Medulla oblongata (tissue), 1 donor: ENCODE results near the gene TBL1X.
A peak's percentile ranks its signal among the peaks of the same experiment; 100 is the strongest.
"Not testable (repeated sequence)": the region's sequence is repeated elsewhere in the genome, so short reads cannot be mapped to it uniquely, and the experiment has no call there.

ENCODE experiments used
- DNase-seq: peaks from one replicate; pipeline ENCODE4 v3.0.0-alpha.2; 2015; ENCODE audit errors: extremely low spot score

TBL1X gene

DNA sequence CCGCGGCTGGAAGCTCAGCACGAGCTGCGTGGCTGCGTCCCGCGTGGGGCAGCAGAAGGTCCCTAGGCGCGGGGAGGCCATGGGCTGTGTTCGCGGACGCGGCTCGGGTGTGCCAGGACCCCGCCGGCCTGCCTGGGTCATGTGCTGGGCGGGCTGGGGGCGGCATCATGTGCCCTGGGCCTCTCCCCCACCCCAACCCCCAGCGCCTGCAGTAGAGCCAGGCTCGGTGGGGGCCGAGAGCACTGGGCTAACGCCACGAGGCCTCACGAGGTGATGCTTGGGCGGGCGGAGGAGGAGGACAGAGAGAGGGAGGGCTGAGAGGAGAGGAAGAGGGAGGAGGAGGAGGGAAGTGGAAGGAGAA, 300.9 kb downstream of the TBL1X start, which contains the start of gene GPR143:
TSS of gene GPR143 (minus strand) at position 111 of the 361 bp plus-strand sequence. CDS start at position 81, 30 bp downstream.
- peak; percentile 6 for DNase-seq

DNA sequence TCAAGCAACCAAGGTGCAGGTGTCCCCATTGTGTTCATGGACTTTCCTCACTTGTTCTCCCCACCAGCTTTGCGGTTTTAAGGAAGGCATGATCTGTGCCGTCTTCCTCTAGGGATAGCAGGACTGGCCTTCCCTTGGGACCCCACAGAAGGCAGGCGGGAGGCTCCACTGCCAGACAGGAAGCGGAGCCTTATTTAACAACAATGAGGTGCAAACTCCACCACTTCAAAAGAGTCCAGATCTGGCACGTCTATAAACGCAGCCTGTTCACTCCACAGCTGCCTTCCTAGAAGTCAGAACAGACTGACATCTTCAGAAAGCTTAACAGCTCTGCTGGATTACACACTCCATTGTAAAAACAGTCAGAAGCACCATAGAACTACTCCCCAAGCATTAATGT, 302.5 kb downstream of the TBL1X start:
- DNase-seq: no peak

DNA sequence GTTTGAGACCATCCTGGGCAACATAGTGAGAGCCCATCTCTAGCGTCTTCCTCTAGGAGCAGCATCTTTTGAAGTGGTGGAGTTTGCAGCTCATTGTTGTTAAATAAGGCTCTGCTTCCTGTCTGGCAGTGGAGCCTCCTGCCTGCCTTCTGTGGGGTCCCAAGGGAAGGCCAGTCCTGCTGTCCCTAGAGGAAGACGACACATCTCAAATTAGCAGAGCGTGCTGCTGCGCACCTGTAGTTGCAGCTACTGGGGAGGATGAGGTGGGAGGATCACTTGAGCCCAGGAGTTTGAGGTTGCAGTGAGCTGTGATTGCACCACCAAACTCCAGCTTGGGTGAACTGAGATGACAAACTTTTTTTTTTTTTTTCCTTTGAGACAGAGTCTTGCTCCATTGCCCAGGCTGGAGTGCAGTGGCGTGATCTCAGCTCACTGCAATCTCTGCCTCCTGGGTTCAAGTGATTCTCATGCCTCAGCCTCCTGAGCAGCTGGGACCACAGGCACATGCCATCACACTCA, 303.5 kb downstream of the TBL1X start:
- DNase-seq: not testable (repeated sequence)

DNA sequence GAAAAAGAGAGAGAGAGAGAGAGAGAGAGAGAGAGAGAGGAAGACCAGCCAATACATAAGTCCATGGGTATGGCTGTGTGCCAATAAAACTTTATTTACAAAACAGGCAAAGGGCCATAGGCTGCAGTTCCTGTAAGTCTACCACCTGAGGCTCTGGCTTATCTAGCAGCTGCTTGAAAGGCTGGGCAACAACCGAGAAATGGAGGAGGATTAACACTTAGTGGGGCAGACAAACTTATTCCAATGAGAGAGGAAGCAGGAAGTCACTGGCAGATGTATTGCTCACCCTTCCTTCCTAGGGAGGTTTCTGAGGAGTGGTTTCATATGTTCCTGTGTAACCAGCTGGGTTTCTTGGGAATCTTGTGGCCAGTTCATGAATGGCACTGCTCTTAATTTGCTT, 305.5 kb downstream of the TBL1X start:
- DNase-seq: no peak

DNA sequence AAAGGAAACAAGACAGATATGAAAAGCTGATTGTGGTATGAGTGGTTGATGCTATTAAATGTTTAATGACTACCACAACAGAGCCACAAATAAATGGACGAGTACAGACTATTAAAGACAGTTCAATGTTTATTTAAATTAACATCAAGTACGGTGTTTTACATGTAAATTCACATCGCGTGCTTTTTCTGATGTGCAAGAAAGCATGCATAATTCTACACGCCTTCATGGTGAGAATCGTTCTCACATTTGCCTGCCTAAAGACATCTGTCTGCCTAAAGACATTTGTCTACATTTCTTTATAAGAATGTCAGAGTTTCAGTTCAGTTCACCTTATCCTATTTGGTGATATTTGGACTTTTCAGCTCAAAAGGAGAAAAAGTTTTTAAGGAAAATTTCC, 308.1 kb downstream of the TBL1X start:
- DNase-seq: no peak

DNA sequence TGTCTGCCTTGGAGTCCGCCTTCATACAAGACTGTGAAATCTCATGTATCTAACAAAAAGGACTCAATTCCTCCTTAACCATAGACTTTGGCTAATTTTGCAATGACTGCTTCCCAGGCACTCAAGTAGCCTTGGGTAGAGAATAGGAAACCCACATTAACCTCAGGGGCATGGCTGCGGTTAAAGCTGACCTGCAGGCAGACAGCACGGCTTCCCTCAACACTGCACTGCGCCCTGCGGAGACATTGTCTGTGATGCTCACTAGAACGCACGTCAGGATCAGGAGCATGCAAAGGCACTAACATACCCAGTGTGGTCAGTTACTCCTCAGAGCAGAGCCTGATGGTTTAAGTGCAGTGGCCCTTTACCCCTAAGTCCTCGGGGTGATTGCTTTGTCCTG, 311.1 kb downstream of the TBL1X start:
- DNase-seq: no peak

DNA sequence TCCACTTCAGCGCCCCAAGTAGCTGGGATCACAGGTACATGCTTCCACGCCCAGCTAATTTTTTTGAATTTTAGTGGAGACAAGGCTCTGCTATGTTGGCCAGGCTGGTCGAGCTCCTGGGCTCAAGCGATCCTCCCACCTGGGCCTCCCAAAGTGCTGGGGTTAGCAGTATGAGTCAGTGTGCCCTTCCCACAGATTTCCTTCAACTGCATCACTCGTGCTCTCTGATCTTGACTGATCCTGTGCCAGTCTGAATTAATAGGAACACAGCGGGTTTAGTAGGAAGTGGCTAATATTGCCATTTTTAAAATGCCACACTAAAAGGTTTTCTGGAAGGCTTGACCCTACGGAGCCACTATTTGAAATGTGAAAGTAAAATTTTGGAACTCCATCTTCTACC, 317.1 kb downstream of the TBL1X start:
- DNase-seq: no peak

DNA sequence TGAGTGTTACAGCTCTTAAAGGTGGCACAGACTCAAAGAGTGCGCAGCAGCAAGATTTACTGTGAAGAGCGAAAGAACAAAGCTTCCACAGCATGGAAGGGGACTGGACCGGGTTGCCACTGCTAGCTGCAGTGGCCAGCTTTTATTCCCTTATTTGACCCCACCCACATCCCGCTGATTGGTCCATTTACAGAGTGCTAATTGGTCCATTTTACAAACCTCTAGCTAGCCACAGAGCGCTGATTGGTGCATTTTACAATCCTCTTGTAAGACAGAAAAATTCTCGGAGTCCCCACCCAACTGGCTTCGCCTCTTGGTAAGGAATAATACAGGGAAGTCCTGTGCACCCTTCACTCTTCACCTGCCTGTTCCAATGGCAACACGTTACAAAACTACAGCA, 319.5 kb downstream of the TBL1X start:
- DNase-seq: no peak

DNA sequence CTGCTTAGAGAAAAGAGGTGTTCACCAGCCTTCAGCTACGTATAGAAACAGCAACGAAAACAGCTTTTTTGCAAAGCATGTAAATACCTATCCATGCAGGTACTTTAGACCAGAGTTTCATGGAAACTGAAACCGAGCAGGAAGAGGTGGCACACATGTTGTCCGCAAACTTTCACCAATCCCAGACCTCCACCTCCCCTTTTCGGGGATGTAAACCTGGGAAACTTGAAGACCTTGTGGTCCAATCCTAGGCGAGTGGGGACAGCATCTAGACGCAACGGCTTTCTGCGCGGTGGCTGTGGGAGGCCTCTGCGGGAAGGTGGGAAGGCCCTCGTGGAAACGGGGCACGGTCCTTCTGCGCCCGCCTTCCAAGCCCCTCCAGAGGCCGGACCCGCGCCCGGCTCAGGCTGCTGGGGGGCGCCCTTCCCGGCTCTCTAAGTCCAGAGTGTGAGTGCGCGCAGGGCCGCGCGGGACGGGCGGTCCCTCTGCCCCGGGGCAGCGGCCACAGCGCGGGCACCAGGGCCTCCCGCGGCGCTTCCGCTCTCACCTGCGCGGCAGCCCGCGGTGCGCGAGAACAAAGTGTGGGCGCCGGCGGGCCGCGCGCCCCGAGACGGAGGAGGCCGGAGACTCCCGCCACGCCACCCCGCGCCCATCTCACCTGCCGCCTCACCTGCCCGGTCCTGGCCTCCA, 320.5 kb downstream of the TBL1X start:
- no peak for DNase-seq

DNA sequence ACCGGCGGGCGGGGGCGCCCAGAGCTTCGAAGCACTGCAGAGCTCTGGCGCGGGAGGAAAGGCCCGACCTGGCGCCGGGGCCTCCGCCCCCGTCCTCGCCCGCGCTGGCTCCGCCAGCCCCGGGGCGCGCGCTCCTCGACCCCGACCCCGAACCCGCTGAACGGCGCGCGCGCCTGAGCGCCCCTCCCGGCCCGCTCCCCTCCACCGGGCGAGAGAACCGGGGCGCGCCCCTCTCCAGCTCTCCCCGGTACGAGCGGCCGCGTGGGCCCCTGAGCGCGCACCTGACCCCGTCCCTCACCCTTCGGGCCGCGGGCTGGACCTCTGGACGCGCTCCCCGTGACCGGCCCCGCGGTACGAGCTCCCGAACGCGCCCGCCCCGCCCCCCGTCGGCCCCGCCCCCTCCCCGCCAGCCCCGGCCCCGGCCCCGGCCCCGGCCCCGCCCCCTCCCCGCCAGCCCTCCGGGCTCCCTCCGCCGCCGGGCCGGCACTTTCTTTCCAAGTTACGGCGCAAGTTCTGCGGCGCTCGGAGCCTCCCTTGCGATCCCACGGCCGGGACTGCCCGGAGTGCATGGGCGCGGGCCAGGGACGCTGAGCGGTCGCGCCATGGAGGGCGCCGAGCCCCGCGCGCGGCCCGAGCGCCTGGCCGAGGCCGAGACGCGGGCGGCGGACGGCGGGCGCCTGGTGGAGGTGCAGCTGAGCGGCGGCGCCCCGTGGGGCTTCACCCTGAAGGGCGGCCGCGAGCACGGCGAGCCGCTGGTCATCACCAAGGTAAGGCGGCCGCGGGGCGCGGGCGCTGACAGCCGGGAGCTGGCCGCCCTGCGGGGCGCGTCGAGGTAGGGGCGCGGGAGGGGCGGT, 321.3 kb downstream of the TBL1X start, which contains the start of gene SHROOM2:
TSS of gene SHROOM2 (plus strand) at position 486 of the 854 bp plus-strand sequence. CDS start at position 603, 117 bp downstream.
- no peak for DNase-seq

DNA sequence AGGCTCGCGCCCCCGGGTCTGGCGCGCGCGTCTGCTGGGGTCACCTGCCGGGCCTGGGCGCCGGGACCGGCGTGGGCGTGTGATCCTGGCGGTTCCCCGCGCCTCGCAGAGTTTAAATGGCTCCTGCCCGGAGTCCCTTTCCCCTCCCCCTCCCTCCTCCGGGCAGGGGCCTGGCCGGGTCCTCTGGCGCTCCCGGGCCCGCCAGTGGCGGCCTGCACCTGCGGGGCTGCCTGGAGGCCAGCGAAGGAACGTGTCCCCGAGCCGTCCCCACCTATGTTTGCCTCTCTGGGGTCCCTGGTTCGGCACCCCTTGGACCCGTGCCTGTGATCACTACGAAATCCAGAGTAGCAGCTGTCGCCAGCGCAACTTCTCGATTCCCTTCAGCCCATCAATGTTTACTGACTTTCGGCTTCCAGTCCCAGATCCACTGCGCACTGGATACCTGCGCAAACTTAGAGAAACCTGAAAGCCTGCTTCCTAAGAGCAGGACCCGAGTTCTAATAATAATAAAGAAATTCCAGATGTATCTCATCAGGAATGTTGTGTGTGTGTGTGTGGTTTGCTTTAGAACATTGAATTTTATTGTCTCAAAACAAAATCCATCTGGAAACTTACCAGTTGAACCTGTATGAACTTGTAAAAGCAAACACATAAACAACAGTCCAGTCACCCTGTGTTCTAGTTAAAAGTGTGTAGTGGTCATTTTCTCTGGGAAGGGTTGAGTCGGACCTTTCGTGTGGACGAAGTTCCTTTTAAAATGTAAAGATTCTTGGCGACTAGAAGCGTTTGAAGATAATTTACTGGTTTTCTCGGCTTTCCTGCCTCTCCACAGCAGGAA, 322.2 kb downstream of the TBL1X start:
- no peak for DNase-seq

DNA sequence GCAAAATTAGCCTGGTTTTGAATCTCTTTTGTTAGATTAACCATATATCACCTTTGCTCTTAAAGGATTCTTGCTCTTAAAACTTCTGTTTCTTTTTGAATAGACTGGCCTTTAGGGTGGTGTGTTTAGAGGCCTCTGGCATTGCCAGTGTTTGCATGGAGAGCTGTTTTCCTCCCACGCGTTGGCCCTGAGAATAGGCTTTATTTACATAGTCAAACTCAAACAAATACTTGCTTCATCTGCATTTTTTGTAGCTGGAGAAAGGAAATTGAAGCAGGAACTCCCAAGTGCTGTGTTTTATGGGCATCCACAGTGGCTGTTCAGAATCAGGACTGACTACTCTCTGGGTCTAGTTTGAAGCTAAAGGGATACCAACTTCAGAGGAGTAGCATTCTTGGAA, 324.1 kb downstream of the TBL1X start:
- no peak for DNase-seq

DNA sequence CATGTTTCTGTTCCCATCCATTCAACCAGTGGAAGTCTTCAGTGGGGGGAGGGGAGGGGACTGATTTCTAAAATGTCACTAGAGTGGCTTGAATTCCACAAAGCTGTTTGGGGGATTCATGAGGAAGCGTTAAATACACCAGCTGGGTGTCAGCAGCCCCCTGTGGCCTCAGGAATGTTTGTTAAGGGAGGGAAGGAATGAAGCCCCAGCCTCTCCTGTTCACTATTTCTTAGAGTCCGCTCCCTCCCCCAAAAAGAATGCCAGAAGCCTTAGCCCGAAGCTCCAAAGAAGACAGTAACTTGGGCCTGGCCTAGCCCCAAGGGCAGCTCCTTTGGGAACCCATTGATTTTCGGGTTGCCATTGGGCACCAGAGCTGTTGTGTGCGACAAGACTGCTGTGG, 324.7 kb downstream of the TBL1X start:
- no peak for DNase-seq
